HG02759 (cell line): ENCODE measurements around the gene TUBGCP5.
"Not testable (repeated sequence)": the region's sequence is repeated elsewhere in the genome, so short reads cannot be mapped to it uniquely, and the experiment has no call there.

ENCODE experiments used
- ATAC-seq: cut with Tn5 transposase; IDR thresholded peaks from one replicate; pipeline ENCODE4 v1.9.1; 2021; ENCODE audit warnings: mild to moderate bottlenecking, moderate library complexity; ENCODE audit not compliant: unreplicated experiment

The TUBGCP5 gene

DNA sequence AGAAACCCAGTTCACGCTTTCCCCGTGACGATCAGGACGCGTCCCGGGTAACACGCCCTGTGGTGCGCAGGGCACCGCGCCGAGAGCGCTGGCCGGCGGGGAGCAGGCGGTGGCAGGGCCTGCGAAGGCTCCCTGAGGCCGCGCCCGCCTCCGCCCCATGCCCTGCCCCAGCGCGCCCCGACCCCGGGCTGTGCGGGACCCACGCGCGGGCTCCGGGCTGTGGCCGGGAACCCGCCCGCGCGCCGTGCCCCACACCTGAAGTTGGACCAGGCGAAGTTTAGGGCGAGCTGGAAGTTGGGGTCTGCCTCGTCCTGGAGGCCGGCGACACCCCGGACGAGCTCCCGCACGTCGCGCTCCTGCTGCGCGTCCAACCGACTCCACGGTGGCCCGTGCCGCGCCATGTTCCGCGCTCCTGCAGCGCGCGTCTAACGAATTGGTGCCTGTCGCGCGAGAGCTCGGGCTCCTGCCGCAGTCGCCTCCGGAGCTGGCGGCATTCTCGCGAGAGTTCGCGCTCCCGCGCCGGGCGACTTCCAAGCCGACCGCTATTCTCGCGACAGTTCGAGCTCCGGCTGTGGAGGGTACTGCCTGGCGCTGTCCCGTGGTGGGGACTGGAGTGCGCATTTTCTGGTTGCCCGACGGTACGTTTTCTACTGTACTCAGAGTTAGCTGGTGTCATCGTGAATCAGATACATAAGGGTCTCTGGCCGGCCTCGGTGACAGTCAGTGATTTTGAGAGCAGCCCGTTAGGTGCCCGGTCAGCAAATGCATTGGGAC is at the start of gene TUBGCP5:
Gene TUBGCP5, minus strand, starts transcription at position 427 of the 774 bp plus-strand sequence. Its CDS starts 26 bp downstream, at position 401.
- peak; percentile 93 for ATAC-seq

GRCh38 chr15:23083115-23083514 is 43.7 kb upstream of the TUBGCP5 start:
- ATAC-seq, result no peak

DNA sequence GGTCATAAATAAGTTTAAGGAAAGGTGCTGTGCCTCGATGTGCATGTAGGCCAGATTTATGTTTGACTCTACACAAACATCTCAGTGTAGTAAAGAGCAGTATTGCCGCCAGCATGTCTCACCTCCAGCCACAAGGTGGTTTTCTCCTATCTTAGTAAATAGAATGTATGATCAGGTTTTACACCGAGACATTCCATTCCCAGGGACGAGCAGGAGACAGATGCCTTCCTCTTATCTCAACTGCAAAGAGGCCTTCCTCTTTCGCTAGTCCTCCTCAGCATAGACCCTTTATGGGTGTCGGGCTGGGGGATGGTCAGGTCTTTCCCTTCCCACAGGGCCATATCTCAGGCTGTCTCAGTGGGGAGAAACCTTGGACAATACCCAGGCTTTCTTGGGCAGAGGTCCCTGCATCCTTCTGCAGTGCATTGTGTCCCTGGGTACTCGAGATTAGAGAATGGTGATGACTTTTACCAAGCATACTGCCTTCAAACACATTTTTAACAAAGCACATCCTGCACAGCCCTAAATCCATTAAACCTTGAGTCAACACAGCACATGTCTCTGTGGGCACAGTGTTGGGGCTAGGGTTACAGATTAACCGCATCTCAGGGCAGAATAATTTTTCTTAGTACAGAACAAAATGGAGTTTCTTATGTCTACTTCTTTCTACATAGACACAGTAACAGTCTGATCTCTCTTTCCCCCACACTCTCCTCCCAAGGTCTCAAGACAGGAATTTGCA is 42.8 kb upstream of the TUBGCP5 start:
- ATAC-seq, result not testable (repeated sequence)

DNA sequence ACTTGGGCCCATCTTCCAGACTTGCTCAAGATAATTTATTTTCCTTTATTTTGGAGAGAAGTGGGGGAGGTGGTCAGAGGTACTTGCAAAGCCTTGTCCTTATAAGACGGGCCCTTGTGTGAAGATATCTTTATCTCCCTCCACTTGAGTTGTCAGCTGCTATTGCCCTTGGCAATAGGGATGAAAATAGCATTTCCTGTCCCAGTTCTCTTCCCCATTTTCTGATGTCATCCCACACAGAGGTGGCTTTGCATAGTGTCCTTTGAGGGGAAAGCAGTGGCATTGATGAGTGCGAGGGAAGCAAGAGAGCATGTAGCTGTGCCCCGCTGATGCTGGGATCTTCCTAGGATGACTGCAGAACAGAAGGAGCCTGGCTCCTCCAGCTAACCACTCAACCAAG is 41.9 kb upstream of the TUBGCP5 start:
- no peak for ATAC-seq

- ATAC-seq, result no peak
Measured at GRCh38 chr15:23079766-23080165, 40.4 kb upstream of the TUBGCP5 start.

DNA sequence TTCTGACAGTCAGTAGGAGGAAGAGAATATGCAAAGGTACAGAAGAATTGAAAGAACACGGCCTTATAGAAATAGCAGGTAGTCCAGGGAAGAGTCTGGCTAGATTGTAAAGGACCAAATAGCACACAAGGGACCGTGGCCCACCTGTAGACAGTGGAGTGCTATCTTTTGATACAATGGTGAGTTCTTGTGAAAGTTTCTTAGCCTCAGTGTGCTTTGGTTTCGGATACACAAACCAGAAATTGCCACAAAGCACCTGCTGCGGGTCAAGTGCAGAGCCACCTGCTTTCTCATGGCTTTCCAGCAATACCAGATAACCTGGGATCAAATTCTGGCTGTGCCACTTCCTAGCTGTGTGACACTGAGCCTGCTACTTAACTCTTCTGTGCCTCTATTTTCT is 36.6 kb upstream of the TUBGCP5 start:
- no peak for ATAC-seq

- ATAC-seq, result no peak
Measured at GRCh38 chr15:23074684-23075083, 35.3 kb upstream of the TUBGCP5 start.

DNA sequence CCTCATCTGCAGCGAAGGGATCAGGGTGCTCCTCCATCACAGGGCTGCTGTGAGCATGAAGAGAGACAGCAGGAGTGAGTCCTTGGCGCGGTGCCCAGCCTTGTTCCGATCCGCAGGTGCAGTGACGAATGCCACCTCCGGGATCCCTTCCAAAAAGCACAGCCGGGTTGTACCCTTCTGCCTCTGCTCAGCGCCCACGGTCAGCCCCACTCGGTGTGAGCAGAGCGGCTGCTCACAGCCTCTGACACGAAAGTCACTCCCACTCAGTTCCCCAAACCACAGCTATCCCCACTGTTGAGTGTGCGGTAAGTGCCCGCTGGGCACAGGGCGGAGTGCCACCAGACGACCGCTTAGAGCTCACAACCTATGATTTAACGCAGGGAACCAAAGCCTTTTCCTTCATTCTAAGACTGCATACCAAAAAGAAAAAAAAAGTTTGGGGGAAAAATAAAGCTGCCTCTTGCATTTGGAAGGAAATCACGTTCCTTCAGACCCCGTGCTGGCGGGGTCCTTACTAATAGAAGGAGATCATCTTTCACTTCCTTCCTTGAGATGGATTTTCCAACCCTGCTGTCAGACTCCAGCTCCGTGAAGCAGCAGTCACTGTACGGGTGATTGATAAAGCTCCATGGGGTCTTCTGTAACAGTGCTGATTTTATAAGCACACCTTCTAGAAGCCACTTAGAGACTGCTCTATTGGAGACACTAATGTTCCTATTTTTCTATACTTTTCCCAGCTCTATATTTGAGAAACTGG is 34.7 kb upstream of the TUBGCP5 start:
- no peak for ATAC-seq

GRCh38 chr15:23072633-23073032 is 33.3 kb upstream of the TUBGCP5 start:
- no peak for ATAC-seq

GRCh38 chr15:23069496-23070166 is 30.3 kb upstream of the TUBGCP5 start:
- no peak for ATAC-seq

GRCh38 chr15:23067416-23067815 is 28.0 kb upstream of the TUBGCP5 start:
- no peak for ATAC-seq

DNA sequence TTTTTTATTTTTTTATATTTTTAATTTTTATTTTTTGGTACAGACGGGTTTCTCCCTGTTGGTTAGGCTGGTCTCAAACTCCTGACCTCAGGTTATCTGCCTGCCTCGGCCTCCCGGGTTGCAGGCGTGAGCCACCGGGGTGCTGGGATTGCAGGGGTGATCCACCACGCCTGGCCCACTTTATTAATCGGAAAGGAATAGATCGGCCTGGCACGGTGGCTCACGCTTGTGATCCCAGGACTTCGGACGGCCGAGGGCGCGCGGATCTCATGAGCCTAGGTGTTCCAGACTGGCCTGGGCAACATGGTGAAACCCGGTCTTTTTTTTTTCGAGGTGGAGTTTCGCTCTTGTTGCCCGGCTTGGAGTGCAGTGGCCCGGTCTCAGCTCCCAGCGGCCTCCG is 26.5 kb upstream of the TUBGCP5 start:
- no peak for ATAC-seq

DNA sequence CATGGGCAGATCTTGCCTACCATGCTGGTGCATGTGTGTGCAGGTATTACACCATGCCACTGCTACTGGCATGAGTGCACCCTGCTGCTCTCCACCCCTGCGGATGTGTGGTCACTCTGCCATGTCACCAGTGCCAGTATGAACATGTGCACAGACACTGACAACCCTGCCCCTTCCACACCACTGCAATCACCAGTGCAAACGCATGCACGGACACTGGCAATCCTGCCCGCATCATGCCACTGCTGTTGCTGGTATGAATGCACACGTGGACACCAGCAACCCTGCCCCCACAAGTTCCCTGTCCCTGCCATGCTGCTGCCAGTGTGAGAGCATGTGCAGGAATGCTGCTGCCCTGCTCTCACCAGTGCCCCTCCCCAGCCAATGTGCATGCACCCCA is 24.8 kb upstream of the TUBGCP5 start:
- ATAC-seq, result no peak

- no peak for ATAC-seq
Measured at GRCh38 chr15:23057707-23058106, 18.3 kb upstream of the TUBGCP5 start.

- ATAC-seq, result no peak
Measured at GRCh38 chr15:23055316-23055715, 15.9 kb upstream of the TUBGCP5 start.

GRCh38 chr15:23052522-23052921 is 13.2 kb upstream of the TUBGCP5 start:
- no peak for ATAC-seq

GRCh38 chr15:23050708-23051107 is 11.3 kb upstream of the TUBGCP5 start:
- ATAC-seq, result no peak

DNA sequence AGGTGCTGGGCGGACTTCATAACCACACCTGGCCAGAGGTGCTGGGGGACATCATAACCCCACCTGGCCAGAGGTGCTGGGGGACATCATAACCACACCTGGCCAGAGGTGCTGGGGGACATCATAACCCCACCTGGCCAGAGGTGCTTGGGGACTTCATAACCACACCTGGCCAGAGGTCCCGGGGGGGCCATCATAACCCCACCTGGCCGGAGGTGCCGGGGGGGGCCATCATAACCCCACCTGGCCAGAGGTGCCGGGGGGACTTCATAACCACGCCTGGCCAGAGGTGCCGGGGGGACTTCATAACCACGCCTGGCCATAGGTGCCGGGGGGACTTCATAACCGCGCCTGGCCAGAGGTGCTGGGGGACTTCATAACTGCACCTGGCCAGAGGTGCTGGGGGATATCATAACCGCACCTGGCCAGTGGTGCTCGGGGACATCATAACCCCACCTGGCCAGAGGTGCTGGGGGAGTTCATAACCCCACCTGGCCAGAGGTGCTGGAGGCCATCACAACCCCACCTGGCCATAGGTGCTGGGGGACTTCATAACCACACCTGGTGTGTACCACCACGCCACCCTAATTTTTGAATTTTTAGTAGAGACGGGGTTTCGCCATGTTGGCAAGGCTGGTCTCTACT is 10.7 kb upstream of the TUBGCP5 start:
- no peak for ATAC-seq

DNA sequence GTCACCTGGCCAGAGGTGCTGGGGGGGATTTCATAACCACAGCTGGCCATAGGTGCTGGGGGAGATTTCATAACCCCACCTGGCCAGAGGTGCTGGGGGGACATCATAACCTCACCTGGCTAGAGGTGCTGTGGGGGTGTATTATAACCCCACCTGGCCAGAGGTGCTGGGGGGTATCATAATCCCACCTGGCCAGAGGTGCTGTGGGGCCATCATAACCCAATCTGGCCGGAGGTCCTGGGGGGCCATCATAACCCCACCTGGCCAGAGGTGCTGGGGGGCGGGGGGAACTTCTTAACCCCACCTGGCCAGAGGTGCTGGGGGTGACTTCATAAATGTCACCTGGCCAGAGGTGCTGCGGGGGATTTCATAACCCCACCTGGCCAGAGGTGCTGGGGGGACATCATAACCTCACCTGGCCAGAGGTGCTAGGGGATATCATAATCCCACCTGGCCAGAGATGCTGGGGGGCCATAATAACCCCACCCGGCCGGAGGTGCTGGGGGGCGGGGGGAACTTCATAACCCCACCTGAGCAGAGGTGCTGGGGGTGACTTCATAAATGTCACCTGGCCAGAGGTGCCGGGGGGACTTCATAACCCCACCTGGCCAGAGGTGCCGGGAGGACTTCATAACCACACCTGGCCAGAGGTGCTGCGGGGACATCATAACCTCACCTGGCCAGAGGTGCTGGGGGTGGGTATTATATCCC is 9.4 kb upstream of the TUBGCP5 start:
- not testable (repeated sequence) for ATAC-seq

DNA sequence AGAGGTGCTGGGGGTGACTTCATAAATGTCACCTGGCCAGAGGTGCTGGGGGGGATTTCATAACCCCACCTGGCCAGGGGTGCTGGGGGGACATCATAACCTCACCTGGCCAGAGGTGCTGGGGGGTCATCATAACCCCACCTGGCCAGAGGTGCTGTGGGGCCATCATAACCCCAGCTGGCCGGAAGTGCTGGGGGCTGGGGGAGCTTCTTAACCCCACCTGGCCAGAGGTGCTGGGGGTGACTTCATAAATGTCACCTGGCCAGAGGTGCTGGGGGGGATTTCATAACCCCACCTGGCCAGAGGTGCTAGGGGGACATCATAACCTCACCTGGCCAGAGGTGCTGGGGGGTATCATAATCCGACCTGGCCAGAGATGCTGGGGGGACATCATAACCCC is 4.6 kb upstream of the TUBGCP5 start:
- ATAC-seq, result not testable (repeated sequence)
